ENCODE data around the gene HIPK2.

HIPK2 gene

DNA sequence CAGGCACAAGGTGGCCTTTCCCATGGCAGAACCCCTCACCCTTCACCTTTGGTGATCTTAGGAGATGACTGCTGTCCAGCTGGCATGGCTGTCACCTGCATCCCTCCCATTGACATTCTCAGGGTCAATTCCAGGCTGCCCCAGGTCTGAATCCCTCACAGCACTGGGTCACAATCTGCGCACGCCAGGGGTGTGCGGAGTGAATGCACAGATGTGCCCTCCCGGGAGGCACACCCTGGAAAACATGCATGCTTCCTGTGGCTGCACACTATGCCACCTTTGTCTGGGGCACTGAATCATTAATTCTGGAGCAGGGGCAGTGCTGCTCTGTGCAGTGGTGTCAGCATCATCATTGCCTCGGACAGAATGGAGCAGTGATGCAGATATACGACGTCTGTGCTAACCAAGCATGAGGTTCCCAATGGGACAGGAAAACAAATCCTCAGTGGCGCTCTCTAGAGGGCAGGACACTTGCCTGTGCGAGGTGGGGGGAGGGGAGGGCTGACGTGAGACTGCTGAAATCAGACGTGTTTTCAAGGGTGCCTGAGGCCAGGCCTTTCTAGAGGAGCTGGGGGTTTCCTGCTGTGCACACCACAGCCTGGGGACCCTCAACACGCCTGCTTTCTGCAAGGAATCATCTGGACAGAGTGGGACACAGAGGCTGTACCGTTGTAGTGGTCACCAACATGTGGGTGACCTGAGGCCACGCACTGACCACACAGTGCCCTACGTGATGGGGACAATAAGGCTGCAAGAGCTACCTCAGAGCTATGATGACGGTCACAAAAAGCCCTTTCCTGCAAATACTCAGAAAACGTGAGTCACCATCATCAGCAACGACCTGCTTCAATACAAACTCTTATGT lies 77.9 kb downstream of the HIPK2 start:
- in situ Hi-C loops (cut with MboI; ENCODE audit: low sequenced_read_pairs), result no loop called here

GRCh38 chr7:139698844-139699243 lies 79.0 kb downstream of the HIPK2 start:
- in situ Hi-C loops (cut with MboI; ENCODE audit: low sequenced_read_pairs), result no loop called here

GRCh38 chr7:139698278-139698677 lies 79.5 kb downstream of the HIPK2 start:
- in situ Hi-C loops (cut with MboI; ENCODE audit: low sequenced_read_pairs), result no loop called here

DNA sequence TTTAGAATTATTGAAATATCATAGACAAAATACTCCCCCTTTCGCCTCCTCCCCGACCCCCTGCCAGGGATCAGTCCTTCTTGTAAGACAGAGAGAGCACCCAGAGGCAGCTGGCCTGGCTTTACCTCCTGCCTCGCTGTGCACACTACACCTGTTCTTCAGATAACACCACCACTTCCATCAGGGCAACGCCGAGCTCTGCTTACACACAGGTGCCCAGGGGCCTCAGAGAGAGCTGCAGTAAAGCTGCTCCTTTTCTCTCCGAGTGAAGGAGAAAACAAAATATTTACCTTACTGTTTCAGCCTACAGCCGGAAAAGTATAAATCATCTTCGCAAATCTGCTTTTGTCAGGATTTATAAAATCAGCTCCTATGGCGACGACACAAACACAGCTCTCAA lies 80.7 kb downstream of the HIPK2 start:
- in situ Hi-C loops (cut with MboI; ENCODE audit: low sequenced_read_pairs), result no loop called here

- in situ Hi-C loops (cut with MboI; ENCODE audit: low sequenced_read_pairs), result no loop called here
Observed at GRCh38 chr7:139696552-139696951, 81.2 kb downstream of the HIPK2 start.

DNA sequence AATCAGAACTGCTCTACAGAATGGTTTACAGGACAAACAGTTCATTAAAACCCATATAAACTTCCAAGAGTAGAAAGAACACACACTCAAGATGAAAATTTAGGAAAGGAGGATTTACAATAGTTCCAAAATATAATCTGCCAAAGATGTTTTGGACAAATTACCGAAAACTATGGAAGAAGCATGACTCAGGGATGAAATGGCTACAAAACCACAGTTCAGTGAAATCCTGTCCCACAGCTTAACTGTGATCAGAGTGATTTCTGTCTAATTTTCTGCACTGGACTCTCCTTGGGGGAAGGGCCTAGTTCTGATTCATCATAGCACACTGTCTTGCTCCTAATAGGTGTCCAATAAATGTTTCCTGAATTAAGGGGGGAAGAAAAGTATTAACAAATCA lies 82.2 kb downstream of the HIPK2 start:
- in situ Hi-C loops (cut with MboI; ENCODE audit: low sequenced_read_pairs), result no loop called here

GRCh38 chr7:139695051-139695450 lies 82.7 kb downstream of the HIPK2 start:
- in situ Hi-C loops (cut with MboI; ENCODE audit: low sequenced_read_pairs), result no loop called here

DNA sequence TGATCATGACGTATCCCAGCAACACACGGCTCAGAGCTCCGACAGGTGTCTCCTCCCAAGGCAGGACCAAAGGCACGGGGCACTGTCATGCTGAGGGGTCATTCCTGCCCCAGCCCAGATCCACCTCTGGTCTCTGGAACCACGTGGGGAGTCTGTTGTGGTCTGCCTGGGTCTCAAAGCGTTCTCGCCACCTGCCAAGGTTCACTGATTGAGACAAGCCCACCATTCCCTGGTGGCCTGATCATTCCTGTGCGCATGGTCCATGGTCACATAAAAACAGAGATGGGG lies 83.5 kb downstream of the HIPK2 start:
- in situ Hi-C loops (cut with MboI; ENCODE audit: low sequenced_read_pairs), result no loop called here

DNA sequence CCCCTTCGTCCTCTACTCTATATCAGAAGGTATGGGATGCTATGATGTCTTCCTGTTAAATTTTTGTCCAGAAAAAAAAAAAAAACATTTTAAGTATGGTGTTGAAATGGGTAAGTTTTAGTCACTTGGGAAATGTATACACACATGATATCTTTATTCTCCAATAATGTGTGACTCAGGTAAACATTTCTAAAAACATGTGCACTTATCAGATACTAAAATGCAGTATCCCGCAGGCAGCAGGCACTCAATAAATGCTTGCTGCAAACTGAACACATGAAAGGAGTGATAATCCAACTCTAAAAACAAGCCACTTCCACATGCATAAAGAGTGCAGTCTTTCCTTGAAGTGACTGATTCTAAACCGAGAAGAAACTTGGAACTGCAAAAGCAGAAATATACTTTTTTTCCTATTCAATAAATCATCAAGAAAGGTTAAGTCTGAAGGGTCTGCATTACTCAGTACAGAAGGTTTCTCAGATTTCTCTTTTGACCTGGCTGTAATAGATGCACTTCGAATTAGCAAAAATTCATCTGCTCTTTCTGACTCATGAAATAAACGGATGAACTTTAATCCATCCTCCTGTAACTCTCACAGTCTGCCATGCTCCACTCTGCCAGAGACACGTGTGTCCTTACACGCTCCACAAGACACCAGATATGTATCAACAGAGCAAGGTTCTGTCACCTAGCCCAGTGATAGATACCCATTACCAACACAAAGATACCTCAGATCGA lies 84.0 kb downstream of the HIPK2 start:
- in situ Hi-C loops (cut with MboI; ENCODE audit: low sequenced_read_pairs), result no loop called here

- in situ Hi-C loops (cut with MboI; ENCODE audit: low sequenced_read_pairs), result no loop called here
Observed at GRCh38 chr7:139692723-139693122, 85.1 kb downstream of the HIPK2 start.

DNA sequence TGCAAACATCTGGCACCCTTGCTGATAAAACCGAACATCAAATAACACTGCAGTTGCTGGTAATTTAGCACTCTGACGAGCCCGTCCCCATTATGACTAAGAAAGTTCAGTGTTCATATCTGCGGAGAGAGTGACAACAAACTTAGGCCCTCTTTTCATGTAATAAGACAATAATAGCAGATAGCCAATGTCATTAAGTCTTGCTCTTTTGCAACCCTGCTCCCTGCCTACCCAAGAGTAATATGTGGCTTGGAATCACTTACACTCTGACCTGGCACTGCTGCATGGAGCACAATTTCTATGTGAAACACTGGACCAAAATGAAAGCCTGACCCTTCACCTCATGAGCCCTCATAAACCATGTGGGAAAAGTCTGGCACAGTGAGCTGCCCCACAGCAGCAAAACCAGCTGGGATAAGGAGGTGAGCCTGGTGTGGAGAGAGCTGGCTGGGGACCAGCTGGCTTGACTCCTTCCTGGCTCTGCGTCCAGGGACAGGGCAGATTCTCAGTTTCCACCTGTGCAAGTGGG lies 86.5 kb downstream of the HIPK2 start:
- in situ Hi-C loops (cut with MboI; ENCODE audit: low sequenced_read_pairs), result no loop called here

- in situ Hi-C loops (cut with MboI; ENCODE audit: low sequenced_read_pairs), result no loop called here
Observed at GRCh38 chr7:139687980-139688632, 89.7 kb downstream of the HIPK2 start.

DNA sequence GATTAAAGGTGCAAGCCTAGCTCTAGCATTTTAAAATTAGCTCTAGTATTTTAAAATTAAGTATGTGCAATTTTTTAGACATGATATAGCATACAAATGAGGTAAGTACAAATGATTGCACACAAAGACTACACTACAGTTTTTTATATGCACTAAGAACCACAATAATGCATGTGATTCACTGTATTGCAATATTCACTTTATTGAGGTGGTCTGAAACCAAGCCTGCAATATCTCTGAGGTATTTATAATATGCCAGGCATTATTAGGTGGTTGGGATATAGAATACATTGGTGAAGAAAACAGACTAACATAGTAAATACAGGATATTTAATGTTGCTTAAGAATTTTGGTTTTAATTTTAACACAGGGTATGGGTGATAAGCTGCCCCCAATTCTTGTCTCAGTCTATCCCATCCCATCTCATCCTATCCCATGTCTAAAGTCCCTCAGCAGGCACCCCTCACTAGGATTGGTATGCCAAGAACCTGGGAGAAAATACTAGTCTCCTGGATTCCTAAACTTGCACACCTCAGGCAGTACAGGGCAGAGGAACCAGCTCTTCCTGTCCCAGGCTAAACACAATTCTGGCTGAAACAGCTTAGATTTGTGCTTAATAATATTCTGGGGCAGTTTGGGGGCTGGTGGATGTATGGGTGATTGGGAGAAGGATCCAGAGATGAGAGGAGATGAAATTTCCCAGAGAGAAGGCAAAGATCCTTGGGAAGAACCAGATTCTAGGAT lies 90.4 kb downstream of the HIPK2 start:
- in situ Hi-C loops (cut with MboI; ENCODE audit: low sequenced_read_pairs), result no loop called here

DNA sequence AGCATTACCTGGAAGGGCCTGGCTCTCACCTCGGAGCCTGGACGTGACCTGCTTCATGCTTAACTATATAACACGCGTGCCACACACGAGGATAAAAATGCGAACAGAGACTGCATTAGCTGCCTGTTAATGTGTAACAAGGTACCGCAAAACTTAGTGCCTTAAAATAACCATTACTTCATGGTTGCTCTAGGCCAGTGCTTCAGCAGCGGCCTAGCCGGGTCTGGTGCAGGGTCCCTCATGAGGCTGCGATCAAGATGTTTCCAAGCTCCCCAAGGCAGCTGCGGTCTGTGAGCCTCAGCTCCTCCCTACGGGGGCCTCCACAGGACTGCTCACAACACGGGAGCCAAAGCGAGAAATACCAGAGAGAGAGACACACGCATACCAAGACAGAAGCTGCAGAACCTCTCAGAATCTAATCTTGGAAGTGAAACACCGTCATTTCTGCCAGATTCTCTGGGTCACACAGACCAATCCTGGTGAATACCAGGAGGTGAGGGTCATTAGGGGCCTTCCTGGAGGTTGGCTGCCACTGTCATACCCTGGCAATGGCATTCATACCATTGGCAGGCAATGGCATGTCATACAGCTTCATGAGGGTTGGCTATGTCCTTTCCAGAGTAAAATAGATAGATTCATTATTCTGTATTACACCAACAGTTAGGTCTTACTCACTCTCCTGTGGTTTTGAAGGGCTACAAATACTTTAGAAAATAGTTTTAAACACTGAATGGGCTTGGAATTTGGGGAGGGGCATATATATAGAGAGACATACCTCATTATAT lies 94.5 kb downstream of the HIPK2 start:
- in situ Hi-C loops (cut with MboI; ENCODE audit: low sequenced_read_pairs), result no loop called here

- in situ Hi-C loops (cut with MboI; ENCODE audit: low sequenced_read_pairs), result no loop called here
Observed at GRCh38 chr7:139682136-139683013, 95.4 kb downstream of the HIPK2 start.

- in situ Hi-C loops (cut with MboI; ENCODE audit: low sequenced_read_pairs), result no loop called here
Observed at GRCh38 chr7:139681812-139682135, 96.0 kb downstream of the HIPK2 start.

GRCh38 chr7:139681463-139681755 lies 96.4 kb downstream of the HIPK2 start:
- in situ Hi-C loops (cut with MboI; ENCODE audit: low sequenced_read_pairs), result no loop called here

GRCh38 chr7:139680676-139681462 lies 96.9 kb downstream of the HIPK2 start:
- in situ Hi-C loops (cut with MboI; ENCODE audit: low sequenced_read_pairs), result no loop called here
